Measurements from ENCODE around the gene SPDEF.

SPDEF gene

GRCh38 chr6:34556031-34556471, at the start of gene SPDEF:
TSS of gene SPDEF (minus strand) at chr6:34556329. CDS start at chr6:34544455, 11,874 bp downstream.
- DNase-seq (ENCODE audit: low read depth), result no peak

GRCh38 chr6:34603707-34604106, 47.6 kb upstream of the SPDEF start:
- DNase-seq (ENCODE audit: low read depth), result no peak

GRCh38 chr6:34602318-34603111, 46.4 kb upstream of the SPDEF start:
- no peak for DNase-seq (ENCODE audit: low read depth)

GRCh38 chr6:34601706-34602105, 45.6 kb upstream of the SPDEF start:
- DNase-seq (ENCODE audit: low read depth), result no peak

GRCh38 chr6:34600796-34601195, 44.7 kb upstream of the SPDEF start:
- DNase-seq (ENCODE audit: low read depth), result no peak

- DNase-seq (ENCODE audit: low read depth), result no peak
Observed at GRCh38 chr6:34600101-34600500, 44.0 kb upstream of the SPDEF start.

- no peak for DNase-seq (ENCODE audit: low read depth)
Observed at GRCh38 chr6:34598712-34599111, 42.6 kb upstream of the SPDEF start.

- no peak for DNase-seq (ENCODE audit: low read depth)
Observed at GRCh38 chr6:34597605-34598353, 41.6 kb upstream of the SPDEF start.

- DNase-seq (ENCODE audit: low read depth), result no peak
Observed at GRCh38 chr6:34596798-34597197, 40.7 kb upstream of the SPDEF start.

- no peak for DNase-seq (ENCODE audit: low read depth)
Observed at GRCh38 chr6:34595332-34596184, 39.4 kb upstream of the SPDEF start.

- DNase-seq (ENCODE audit: low read depth), result no peak
Observed at GRCh38 chr6:34593701-34594100, 37.6 kb upstream of the SPDEF start.

GRCh38 chr6:34592208-34592952, 36.3 kb upstream of the SPDEF start:
- DNase-seq (ENCODE audit: low read depth), result no peak

- DNase-seq (ENCODE audit: low read depth), result no peak
Observed at GRCh38 chr6:34589691-34590090, 33.6 kb upstream of the SPDEF start.

GRCh38 chr6:34589140-34589539, 33.0 kb upstream of the SPDEF start:
- DNase-seq (ENCODE audit: low read depth), result no peak

GRCh38 chr6:34587851-34588250, 31.7 kb upstream of the SPDEF start:
- no peak for DNase-seq (ENCODE audit: low read depth)

- DNase-seq (ENCODE audit: low read depth), result no peak
Observed at GRCh38 chr6:34587325-34587724, 31.2 kb upstream of the SPDEF start.

- DNase-seq (ENCODE audit: low read depth), result no peak
Observed at GRCh38 chr6:34586327-34587040, 30.4 kb upstream of the SPDEF start.

GRCh38 chr6:34585512-34586061, 29.5 kb upstream of the SPDEF start:
- DNase-seq (ENCODE audit: low read depth), result no peak

GRCh38 chr6:34585108-34585507, 29.0 kb upstream of the SPDEF start:
- DNase-seq (ENCODE audit: low read depth), result no peak

GRCh38 chr6:34584694-34585093, 28.6 kb upstream of the SPDEF start:
- no peak for DNase-seq (ENCODE audit: low read depth)

Measured in stimulated activated CD4-positive, alpha-beta T cell treated with anti-CD3 and anti-CD28 coated beads, Interleukin-2, amount 100 ng/mL, for 4 hours (primary cell).